T-helper 2 cell treated with Interferon-gamma antibody and Interleukin-4, amounts not matched to agents 5 μg/mL and 100 μg/mL, for 36 hours (primary cell): ENCODE measurements around the gene VOPP1.
A peak's percentile ranks its signal among the peaks of the same experiment; 100 is the strongest.
"Not testable (repeated sequence)": the region's sequence is repeated elsewhere in the genome, so short reads cannot be mapped to it uniquely, and the experiment has no call there.

Experiments
- DNase-seq: peaks from one replicate; pipeline ENCODE4 v3.0.0; 2021; ENCODE audit warnings: low spot score
- H3K27ac Mint-ChIP-seq: one replicate; pipeline ENCODE4 v1.8.0; 2021; ENCODE audit warnings: mild to moderate bottlenecking, mixed read lengths
- H3K27me3 Mint-ChIP-seq: one replicate; pipeline ENCODE4 v1.8.0; 2021; ENCODE audit warnings: low read depth, mixed read lengths
- H3K36me3 Mint-ChIP-seq: one replicate; pipeline ENCODE4 v1.8.0; 2021; ENCODE audit warnings: low read depth, mixed read lengths
- H3K4me1 Mint-ChIP-seq: one replicate; pipeline ENCODE4 v1.8.0; 2021; ENCODE audit warnings: low read depth, mixed read lengths
- H3K4me3 Mint-ChIP-seq: one replicate; pipeline ENCODE4 v1.8.0; 2022; ENCODE audit warnings: mild to moderate bottlenecking, moderate library complexity, mixed read lengths
- H3K9me3 Mint-ChIP-seq: one replicate; pipeline ENCODE4 v1.8.0; 2021; ENCODE audit warnings: mixed read lengths

VOPP1 gene, protein sequence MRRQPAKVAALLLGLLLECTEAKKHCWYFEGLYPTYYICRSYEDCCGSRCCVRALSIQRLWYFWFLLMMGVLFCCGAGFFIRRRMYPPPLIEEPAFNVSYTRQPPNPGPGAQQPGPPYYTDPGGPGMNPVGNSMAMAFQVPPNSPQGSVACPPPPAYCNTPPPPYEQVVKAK

DNA sequence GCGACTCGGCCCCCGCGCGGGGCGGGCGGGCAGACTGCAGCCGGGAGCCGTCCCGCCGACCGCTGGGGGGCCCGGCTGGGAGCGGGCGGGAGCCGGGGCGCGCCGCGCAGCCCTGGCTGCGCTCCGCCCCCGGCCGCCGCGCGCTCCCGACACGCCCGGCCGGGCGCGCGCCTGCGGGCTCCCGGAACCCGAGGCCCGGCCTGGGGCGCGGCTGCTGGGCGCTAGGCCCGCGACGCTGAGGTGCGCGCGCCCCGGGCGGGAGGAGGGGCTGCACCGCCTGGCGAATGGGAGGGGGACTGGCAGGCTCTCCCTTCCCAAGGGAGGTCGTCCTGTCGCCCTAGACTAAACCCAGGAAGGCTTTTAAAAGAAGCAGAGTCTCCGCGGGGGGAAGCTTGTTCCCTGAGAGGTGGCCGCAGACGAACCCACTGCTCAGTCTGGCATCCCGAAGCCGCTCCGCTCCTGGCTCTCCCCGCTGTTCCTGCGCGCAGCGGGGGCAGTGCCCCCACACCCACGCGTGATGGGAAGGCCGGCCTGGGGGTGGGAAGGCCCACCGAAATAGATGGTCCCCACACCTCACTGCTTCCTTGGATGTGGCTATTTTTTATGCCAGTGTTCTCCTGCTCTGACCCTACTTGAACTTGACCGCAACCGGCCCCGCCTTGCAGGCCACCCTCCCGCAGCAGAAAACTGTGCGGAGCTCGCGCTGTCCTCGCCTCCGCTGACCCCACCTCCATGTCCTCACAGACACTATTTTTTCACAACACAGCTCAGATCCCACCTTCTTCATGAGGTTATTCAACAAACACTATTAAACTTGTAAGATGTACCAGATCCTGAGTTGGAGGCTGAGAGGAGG lies at the start of gene VOPP1:
Gene VOPP1, minus strand, starts transcription at position 125 of the 856 bp plus-strand sequence. CDS start 178 bp downstream, outside the sequence.
- Mint-ChIP-seq H3K9me3 (no peaks in the 10 kb centered on the region), H3K27ac (peak within 1 kb of the TSS; percentile 96), H3K27me3 (no peaks in the 10 kb centered on the region), H3K36me3 (peaks cover 8% of the 10 kb centered on the region), H3K4me1 (peaks cover 49% of the 10 kb centered on the region), H3K4me3 (peak within 1 kb of the TSS; percentile 95)
- peak; percentile 74 for DNase-seq

DNA sequence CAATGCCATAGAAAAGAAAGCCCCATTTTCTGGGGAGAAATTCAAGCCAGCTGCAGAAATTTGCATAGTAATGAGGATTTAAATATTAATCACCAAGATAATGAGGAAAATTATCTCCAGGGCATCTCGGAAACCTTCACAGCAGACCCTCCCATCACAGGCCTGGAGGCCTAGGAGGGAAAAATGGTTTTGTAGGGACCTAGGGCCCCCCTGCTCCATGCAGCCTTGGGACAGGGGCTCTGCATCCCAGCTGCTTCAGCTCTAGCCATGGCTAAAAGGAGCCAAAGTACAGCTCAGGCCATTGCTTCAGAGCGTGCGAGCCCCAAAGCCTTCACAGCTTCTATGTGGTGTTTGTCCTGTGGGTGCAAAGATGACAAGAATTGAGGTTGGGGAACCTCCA lies 46.6 kb upstream of the VOPP1 start:
- no peak overlapping the region for H3K27ac Mint-ChIP-seq

DNA sequence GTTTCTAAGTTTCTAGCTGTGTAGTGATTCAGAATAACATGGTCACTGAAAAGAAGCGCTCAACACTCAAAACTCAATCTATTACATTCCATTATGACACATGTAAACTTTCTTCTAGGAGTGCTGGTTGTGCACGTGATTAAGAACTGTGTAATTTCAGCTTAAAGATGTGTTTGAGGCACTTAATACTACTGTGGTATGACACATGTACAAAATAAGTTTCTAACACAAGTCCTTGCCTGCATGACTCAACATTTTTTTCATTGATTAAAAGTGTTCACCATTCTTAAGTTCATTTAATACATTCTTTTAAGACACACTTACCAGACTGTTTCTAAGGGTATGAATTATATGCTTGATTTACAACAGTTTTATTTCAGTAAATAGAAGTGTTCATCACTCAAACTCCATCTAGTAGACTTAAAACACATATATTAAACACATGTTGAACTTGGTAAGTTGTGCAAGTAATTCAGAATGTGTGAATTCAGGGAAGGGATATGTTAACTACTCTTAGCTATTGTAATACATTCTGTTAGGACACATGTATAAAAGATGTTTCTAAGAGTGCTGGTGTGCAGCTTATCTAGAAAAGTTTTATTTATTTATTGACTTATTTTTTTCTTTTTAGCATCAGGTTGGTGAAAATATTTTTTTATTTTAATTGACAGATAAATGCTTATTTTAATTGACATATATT lies 42.2 kb upstream of the VOPP1 start:
- not testable (repeated sequence) for DNase-seq, H3K4me3 Mint-ChIP-seq

More for the DNA sequence above, 46.6 kb upstream of the VOPP1 start:
- no peak for DNase-seq
- Mint-ChIP-seq H3K36me3 (no peaks in the 10 kb centered on the region), H3K27me3 (no peaks in the 10 kb centered on the region), H3K4me3 (no peak overlapping the region), H3K9me3 (peaks cover 14% of the 10 kb centered on the region), H3K4me1 (no peaks in the 10 kb centered on the region)

DNA sequence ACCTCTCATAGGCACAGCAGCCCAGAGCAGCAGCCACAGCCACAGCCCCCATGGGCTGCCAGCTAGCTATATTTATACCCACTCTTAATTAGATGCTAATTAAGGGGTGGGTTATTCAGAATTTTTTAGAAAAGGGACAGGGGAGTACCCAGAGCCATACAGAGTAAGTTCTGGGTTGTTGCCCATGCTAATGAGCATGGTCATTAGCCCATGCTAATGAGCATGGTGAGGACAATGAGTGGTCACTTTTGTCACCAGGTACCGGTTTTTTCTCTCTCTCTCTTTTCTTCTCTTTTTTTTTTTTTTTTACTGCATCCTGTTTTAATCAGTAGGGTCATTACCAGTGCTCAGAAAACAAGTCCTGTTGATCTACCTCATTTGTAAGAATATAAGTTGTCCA lies 37.4 kb upstream of the VOPP1 start:
- H3K27me3 Mint-ChIP-seq, H3K4me1 Mint-ChIP-seq, H3K27ac Mint-ChIP-seq: not testable (repeated sequence)

More for the DNA sequence above, 42.2 kb upstream of the VOPP1 start:
- H3K4me1 Mint-ChIP-seq, H3K36me3 Mint-ChIP-seq, H3K27ac Mint-ChIP-seq, H3K27me3 Mint-ChIP-seq: not testable (repeated sequence)
- peaks cover 11% of the 10 kb centered on the region for H3K9me3 Mint-ChIP-seq

DNA sequence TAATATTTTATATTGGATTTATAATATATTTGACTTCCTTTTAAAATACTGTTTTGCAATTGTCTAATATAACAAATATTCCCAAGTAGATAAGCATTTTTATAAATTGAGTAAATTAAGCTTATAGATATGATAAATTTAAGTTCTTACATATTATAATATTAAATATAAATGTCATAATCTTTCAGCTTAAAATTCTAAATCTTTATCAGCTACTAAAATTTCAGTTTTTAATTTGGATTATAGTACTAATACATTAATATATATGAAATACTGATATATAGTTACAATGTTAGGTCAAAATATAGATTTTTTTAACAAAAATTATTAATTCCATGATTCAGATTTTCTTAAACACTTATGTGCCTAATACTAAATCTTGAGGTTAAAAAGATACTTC lies 33.4 kb upstream of the VOPP1 start:
- not testable (repeated sequence) for DNase-seq, H3K27ac Mint-ChIP-seq, H3K4me1 Mint-ChIP-seq, H3K9me3 Mint-ChIP-seq, H3K36me3 Mint-ChIP-seq, H3K4me3 Mint-ChIP-seq
- H3K27me3 Mint-ChIP-seq: peaks cover 15% of the 10 kb centered on the region

More for the DNA sequence above, 37.4 kb upstream of the VOPP1 start:
- not testable (repeated sequence) for H3K9me3 Mint-ChIP-seq, DNase-seq, H3K36me3 Mint-ChIP-seq, H3K4me3 Mint-ChIP-seq

DNA sequence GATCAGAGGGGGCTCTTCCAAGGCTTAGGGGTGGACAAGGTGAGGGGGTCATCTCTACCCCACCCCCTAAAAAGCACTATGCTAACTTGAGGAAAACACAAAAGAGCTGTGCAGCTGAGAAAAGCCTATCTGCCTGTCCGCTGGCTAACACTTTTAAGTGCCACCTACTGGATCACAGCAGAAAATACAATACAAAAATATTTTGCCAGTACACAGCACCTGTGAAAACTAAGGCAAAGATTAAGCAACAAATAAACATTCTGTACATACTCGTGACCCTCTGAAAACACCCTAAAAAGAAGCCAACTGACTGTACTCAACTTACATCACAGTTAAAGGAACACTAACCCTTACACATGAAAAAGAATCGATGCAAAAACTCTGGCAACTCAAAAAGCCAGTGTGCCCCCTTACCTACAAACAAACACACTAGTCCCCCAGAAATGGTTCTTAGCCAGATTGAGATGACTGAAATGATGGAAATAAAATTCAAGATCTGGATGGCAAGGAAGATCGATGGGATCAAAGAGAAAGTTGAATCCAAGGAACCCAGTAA lies 25.7 kb upstream of the VOPP1 start:
- not testable (repeated sequence) for DNase-seq, H3K9me3 Mint-ChIP-seq, H3K4me1 Mint-ChIP-seq, H3K27ac Mint-ChIP-seq, H3K4me3 Mint-ChIP-seq, H3K36me3 Mint-ChIP-seq
- peaks cover 18% of the 10 kb centered on the region for H3K27me3 Mint-ChIP-seq

DNA sequence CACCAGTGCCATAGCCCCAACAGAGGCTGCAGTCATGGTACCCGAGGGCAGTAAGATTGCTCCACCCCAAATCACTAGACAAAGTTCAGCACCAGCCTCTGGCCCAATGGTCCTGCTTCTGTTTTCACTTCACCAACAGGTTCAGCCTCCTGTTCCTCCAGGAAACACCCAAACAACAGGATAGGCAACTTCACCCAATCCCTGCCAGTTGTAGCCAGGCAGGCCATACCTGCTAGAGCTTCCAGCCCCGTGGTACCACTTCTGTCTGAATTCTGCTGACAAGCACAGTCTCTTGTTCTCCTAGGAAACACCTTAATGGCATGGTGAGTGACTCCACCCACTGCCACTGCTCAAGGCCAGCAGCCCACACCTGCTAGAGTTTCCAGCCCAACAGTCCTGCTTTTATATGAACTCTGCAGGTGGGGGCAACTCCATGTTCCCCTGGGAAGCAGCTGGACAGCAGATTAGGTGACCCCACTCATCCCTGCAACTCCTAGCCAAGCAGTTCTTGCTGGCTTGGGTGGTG lies 25.0 kb upstream of the VOPP1 start:
- not testable (repeated sequence) for H3K4me3 Mint-ChIP-seq, DNase-seq, H3K9me3 Mint-ChIP-seq, H3K36me3 Mint-ChIP-seq, H3K4me1 Mint-ChIP-seq, H3K27ac Mint-ChIP-seq
- H3K27me3 Mint-ChIP-seq: peaks cover 22% of the 10 kb centered on the region

DNA sequence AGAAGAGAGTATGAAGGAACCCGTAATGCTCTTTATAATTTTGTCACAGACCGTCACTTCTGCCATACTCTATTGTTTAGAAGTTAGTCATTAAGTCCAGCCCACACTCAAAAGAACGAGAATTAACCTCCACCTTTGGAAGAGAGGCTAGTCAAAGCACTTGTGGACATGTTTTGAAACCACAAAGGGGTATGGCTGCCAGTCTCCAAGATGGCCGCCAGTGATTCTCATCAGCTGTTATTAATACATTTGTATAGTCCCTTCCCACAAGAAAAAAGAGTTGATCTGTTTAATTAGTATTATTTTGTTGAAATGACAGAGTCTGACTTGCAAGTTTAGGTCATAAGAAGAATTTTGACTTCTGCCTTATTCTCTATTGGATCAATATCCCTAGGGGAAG lies 23.2 kb upstream of the VOPP1 start:
- Mint-ChIP-seq H3K27me3 (peaks cover 16% of the 10 kb centered on the region), H3K4me1 (peaks cover 6% of the 10 kb centered on the region), H3K4me3 (no peak overlapping the region), H3K36me3 (no peaks in the 10 kb centered on the region), H3K27ac (no peak overlapping the region), H3K9me3 (no peaks in the 10 kb centered on the region)
- DNase-seq: no peak

DNA sequence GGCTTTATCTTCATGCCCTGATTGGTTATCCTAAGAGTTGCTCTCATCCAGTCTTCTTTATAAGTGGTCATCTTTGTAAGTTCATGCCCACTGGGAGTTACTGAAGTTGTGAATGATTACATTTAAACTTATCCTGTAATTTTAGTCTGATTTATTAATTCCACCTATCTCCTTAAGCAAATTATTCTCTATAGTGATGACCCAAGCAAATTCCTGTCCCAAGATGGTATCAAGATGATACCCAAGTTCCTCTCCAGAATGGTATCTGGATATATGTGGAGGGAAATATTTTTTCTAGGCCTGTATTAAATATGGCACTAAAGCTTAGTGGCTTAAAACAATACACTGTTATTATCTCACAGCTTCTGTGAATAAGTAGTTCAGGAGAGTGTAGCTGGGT lies 22.6 kb upstream of the VOPP1 start:
- H3K27ac Mint-ChIP-seq: no peak overlapping the region
- no peaks in the 10 kb centered on the region for H3K9me3 Mint-ChIP-seq
- no peaks in the 10 kb centered on the region for H3K36me3 Mint-ChIP-seq
- peaks cover 6% of the 10 kb centered on the region for H3K4me1 Mint-ChIP-seq
- no peak overlapping the region for H3K4me3 Mint-ChIP-seq
- no peak for DNase-seq
- H3K27me3 Mint-ChIP-seq: peaks cover 14% of the 10 kb centered on the region

DNA sequence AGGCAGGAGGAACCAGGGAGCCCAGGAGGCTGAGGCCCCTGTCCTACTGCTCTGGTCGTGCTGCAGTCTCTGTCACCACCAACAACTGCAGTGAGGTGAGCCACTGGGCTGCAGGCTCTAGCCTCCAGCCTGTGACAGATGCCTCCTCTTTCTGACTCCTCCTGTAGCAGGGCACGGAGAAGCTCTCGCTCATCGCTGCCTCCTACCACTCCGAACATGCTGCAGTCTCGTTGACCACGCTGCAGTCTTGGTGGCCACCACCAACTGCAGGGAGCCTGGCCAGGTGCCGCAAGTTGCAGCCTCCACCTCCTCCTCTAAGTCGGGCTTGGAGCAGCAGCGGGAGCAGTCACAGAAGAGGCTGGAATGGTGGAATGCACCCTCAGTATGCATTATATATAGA lies 22.1 kb upstream of the VOPP1 start:
- H3K4me1 Mint-ChIP-seq: peaks cover 6% of the 10 kb centered on the region
- DNase-seq: no peak

DNA sequence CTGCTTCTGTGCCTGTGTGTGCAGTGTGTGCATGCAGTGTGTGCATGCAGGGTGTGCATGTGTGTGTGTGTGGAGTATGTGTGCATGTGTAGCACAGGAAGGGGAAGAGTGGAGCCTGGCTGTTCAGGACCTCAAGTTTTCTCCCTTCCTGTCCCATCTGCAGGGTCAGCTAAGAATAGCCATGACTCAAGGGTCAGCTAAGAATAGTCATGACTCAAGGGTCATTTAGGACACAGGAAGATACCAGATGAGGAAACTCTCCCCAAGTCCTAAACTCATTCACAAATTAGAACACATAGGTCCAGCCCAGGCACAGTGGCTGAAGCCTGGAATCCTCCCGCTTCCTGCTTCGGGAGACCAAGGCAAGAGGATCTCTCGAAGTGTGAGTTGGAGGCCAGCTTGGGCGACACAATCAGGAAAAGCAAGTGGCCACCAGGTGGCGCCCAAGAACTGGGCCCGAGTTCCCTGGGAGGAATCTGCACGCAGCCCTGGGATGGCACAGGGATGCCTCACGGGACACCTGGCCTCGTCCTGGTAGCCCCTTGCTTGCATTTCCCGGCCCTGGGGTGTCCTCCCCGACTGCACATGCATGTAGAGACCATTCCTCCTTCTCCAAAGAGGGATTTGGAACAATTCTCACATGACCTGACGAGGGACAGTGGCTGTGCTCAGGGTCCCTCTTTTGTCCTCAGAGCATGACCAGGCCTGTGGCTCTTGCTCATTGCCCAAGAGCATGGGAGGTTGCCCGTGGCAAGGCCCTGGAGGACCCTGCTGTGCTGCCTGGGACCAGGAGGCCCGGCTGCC lies 21.4 kb upstream of the VOPP1 start:
- Mint-ChIP-seq H3K4me1 (peaks cover 6% of the 10 kb centered on the region), H3K9me3 (no peaks in the 10 kb centered on the region), H3K27ac (no peak overlapping the region), H3K27me3 (peaks cover 8% of the 10 kb centered on the region), H3K36me3 (no peaks in the 10 kb centered on the region), H3K4me3 (no peak overlapping the region)
- DNase-seq: peak; percentile 43

More for the DNA sequence above, 22.1 kb upstream of the VOPP1 start:
- Mint-ChIP-seq H3K27ac (no peak overlapping the region), H3K9me3 (no peaks in the 10 kb centered on the region), H3K27me3 (peaks cover 10% of the 10 kb centered on the region), H3K4me3 (no peak overlapping the region), H3K36me3 (no peaks in the 10 kb centered on the region)

DNA sequence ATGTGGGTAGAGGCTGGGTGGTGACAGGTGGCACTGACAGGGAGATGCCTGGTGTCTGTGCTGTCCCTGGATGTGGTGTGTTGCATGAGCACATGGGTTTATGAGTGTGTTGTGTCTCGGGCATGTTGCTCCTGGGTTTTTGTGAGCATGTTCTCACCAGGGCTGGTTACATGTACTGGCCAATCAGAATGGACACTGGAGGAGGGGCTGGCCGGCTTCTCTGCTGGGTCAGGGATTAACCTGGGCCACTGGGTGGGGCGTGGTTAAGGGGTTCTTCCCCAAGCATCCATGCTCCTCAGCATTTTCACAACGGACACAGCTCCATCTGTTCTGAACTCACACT lies 20.8 kb upstream of the VOPP1 start:
- Mint-ChIP-seq H3K4me1 (peaks cover 6% of the 10 kb centered on the region), H3K36me3 (no peaks in the 10 kb centered on the region), H3K27me3 (peaks cover 8% of the 10 kb centered on the region), H3K9me3 (no peaks in the 10 kb centered on the region), H3K27ac (no peak overlapping the region), H3K4me3 (no peak overlapping the region)
- no peak for DNase-seq

DNA sequence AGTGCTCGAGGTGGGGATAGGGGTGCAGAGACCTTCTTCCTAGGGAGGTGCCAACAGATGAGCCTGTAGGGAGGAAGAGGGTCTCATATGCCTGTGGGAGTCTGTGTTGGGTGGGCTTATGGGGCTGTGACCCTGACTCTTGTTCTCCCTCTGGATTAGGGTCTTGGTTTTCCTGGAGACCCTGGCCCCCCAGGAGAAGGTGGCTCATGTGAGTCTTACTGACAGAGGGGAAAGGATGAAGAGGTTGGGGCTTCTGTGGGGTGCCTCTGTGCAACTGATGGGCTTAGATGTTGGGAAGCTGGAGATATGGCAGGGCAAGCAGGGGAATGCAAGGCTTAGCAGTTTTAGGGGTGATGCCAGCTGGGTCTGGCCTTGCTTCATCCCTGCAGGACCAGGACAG lies 20.2 kb upstream of the VOPP1 start:
- peaks cover 4% of the 10 kb centered on the region for H3K4me1 Mint-ChIP-seq
- no peaks in the 10 kb centered on the region for H3K9me3 Mint-ChIP-seq
- no peaks in the 10 kb centered on the region for H3K36me3 Mint-ChIP-seq
- no peak overlapping the region for H3K4me3 Mint-ChIP-seq
- DNase-seq: no peak
- H3K27ac Mint-ChIP-seq: no peak overlapping the region
- H3K27me3 Mint-ChIP-seq: peaks cover 9% of the 10 kb centered on the region
